HG03108 (cell line): ENCODE measurements around the gene KAZN.
"Not testable (repeated sequence)": the region's sequence is repeated elsewhere in the genome, so short reads cannot be mapped to it uniquely, and the experiment has no call there.

Experiments used
- ATAC-seq: cut with Tn5 transposase; IDR thresholded peaks from one replicate; pipeline ENCODE4 v1.9.1; 2021; ENCODE audit warnings: moderate library complexity; ENCODE audit not compliant: unreplicated experiment

KAZN gene

GRCh38 chr1:15115542-15116330, 517.3 kb downstream of the KAZN start:
- ATAC-seq, result no peak

GRCh38 chr1:15116966-15117365, 518.5 kb downstream of the KAZN start:
- ATAC-seq, result no peak

GRCh38 chr1:15117671-15118325, 519.3 kb downstream of the KAZN start:
- no peak for ATAC-seq

- ATAC-seq, result no peak
Measured at GRCh38 chr1:15118579-15118978, 520.1 kb downstream of the KAZN start.

- no peak for ATAC-seq
Measured at GRCh38 chr1:15120251-15120945, 521.9 kb downstream of the KAZN start.

GRCh38 chr1:15122331-15122730, 523.8 kb downstream of the KAZN start:
- no peak for ATAC-seq

GRCh38 chr1:15123270-15123669, 524.8 kb downstream of the KAZN start:
- ATAC-seq, result no peak

- no peak for ATAC-seq
Measured at GRCh38 chr1:15123925-15124324, 525.4 kb downstream of the KAZN start.

GRCh38 chr1:15124362-15125100, 526.0 kb downstream of the KAZN start:
- no peak for ATAC-seq

- ATAC-seq, result no peak
Measured at GRCh38 chr1:15125101-15125745, 526.7 kb downstream of the KAZN start.

- no peak for ATAC-seq
Measured at GRCh38 chr1:15128077-15128476, 529.6 kb downstream of the KAZN start.

GRCh38 chr1:15128520-15129313, 530.2 kb downstream of the KAZN start:
- ATAC-seq, result no peak

- no peak for ATAC-seq
Measured at GRCh38 chr1:15129944-15130343, 531.5 kb downstream of the KAZN start.

- no peak for ATAC-seq
Measured at GRCh38 chr1:15130607-15131006, 532.1 kb downstream of the KAZN start.

GRCh38 chr1:15132965-15133364, 534.5 kb downstream of the KAZN start:
- ATAC-seq, result no peak

- no peak for ATAC-seq
Measured at GRCh38 chr1:15134285-15134684, 535.8 kb downstream of the KAZN start.

GRCh38 chr1:15135604-15136003, 537.1 kb downstream of the KAZN start:
- not testable (repeated sequence) for ATAC-seq

GRCh38 chr1:15137809-15138208, 539.3 kb downstream of the KAZN start:
- no peak for ATAC-seq

GRCh38 chr1:15139654-15140350, 541.3 kb downstream of the KAZN start:
- no peak for ATAC-seq
